Kidney (tissue), 14 donors: ENCODE data around the gene RASIP1. TPM values are rescaled to one million over a fixed set of nuclear protein-coding genes. Genes with fewer than 3 reads are reported as not detected.

ENCODE experiments used
- DNase-seq, 5 donors: peaks; one replicate each; pipeline ENCODE4 v3.0.0-alpha.2; 2013 to 2020
- FAIRE-seq: peaks from 2 replicates; lab custom pipeline; 2012; peaks lifted over from hg19 to GRCh38; lab: Jason Lieb, UNC
- H3K27ac ChIP-seq, 2 donors: one replicate each; pipeline ENCODE4 v1.7.0; 2013; ENCODE audit warnings: low read depth in 2 of 2, low read length in 2 of 2, inconsistent platforms in 1 of 2
- H3K27me3 ChIP-seq: one replicate; pipeline ENCODE4 v1.7.1; 2013; ENCODE audit warnings: low read length, inconsistent platforms; ENCODE audit not compliant: control insufficient read depth, insufficient read depth
- H3K36me3 ChIP-seq, 3 donors: one replicate each; pipeline versions ENCODE4 v1.7.0 to v1.7.1; 2013; ENCODE audit warnings: low read length in 3 of 3, control low read depth in 1 of 3, inconsistent platforms in 1 of 3; ENCODE audit not compliant: insufficient read depth in 3 of 3, control insufficient read depth in 2 of 3
- H3K4me1 ChIP-seq, 3 donors: one replicate each; pipeline versions ENCODE4 v1.7.0 to v1.7.1; 2013; ENCODE audit warnings: low read length in 3 of 3, inconsistent platforms in 1 of 3, low read depth in 1 of 3; ENCODE audit not compliant: control insufficient read depth in 2 of 3, insufficient read depth in 2 of 3
- H3K4me3 ChIP-seq, 3 donors: one replicate each; pipeline versions ENCODE4 v1.7.0 to v1.8.1; 2013; ENCODE audit warnings: low read length in 3 of 3, control low read depth in 1 of 3, inconsistent platforms in 1 of 3
- H3K9ac ChIP-seq, 3 donors: one replicate each; pipeline versions ENCODE4 v1.7.0 to v1.7.1; 2013; ENCODE audit warnings: low read length in 3 of 3, control low read depth in 1 of 3, inconsistent platforms in 1 of 3
- H3K9me3 ChIP-seq, 3 donors: one replicate each; pipeline versions ENCODE4 v1.7.0 to v1.7.1; 2013; ENCODE audit warnings: low read length in 3 of 3, control low read depth in 1 of 3, inconsistent platforms in 1 of 3; ENCODE audit not compliant: control insufficient read depth in 2 of 3, insufficient read depth in 1 of 3
- CTCF ChIP-seq: IDR thresholded peaks from 3 replicates; pipeline ENCODE4 v1.5.1; 2012; ENCODE audit warnings: mild to moderate bottlenecking, moderate library complexity, borderline replicate concordance; ENCODE audit not compliant: insufficient read depth; ENCODE audit errors: extremely low read depth
- intact Hi-C: fragments of 100-400 bp; cut with DNase I; formaldehyde crosslinking; loops from one replicate; pipeline ENCODE4 v1.11.1; 2022
- polyA plus RNA-seq: library from polyadenylated mRNA; stranded (reverse); fragments of 350-450 nt; fragmentation: Illumina TruSeq; extraction: RNeasy Lipid Tissue Mini Kit (QIAGEN cat#74804); gene quantifications from one replicate; pipeline ENCODE4 v1.2.3, GENCODE V29; 2014; ENCODE audit warnings: low read depth, low replicate concordance; ENCODE audit not compliant: insufficient read depth
- total RNA-seq: library from RNA; stranded (reverse); fragmentation: NEBNext Ultra II Directional; extraction: Animal tissue kit (Norgen Biotek cat#: 25700); gene quantifications from one replicate; pipeline ENCODE4 v1.2.1, GENCODE V29; 2021
- donor health status: control.
- donor health status: control.
- donor health status: control.
- donor health status: control.
- donor health status: control.
- donor health status: DM: yes; HTN: yes; CAD: no.
- donor health status: Normal renal cell carcinoma (clear cell type).

The RASIP1 gene
- total and polyA plus RNA-seq, 2 donors from 2014 or later = 13.6 to 23.3 TPM

- no peaks in the 10 kb centered on the region for H3K36me3 ChIP-seq
- H3K4me1 ChIP-seq = peaks cover 0 to 4% (median 0%) of the 10 kb centered on the region in 3 donors
- DNase-seq (no peak), FAIRE-seq (no peak)
- H3K9ac ChIP-seq = no peak overlapping the region
- H3K4me3 ChIP-seq = no peak overlapping the region
- intact Hi-C loops = no loop called here
- TF ChIP-seq CTCF = no peak
- peak overlapping the region in 1 of 2 donors; percentile 5 for H3K27ac ChIP-seq
- H3K27me3 ChIP-seq = no peaks in the 10 kb centered on the region
- H3K9me3 ChIP-seq = no peaks in the 10 kb centered on the region
Measured at GRCh38 chr19:48674216-48674809, 66.1 kb downstream of the RASIP1 start.

GRCh38 chr19:48673436-48674100, 66.8 kb downstream of the RASIP1 start:
- Histone ChIP-seq H3K4me3 (no peak overlapping the region), H3K9me3 (no peaks in the 10 kb centered on the region), H3K4me1 (peaks cover 0 to 4% (median 0%) of the 10 kb centered on the region in 3 donors), H3K9ac (no peak overlapping the region), H3K36me3 (no peaks in the 10 kb centered on the region), H3K27me3 (no peaks in the 10 kb centered on the region), H3K27ac (no peak overlapping the region)
- TF ChIP-seq CTCF = no peak
- intact Hi-C loops = no loop called here
- DNase-seq (no peak), FAIRE-seq (no peak)

GRCh38 chr19:48672994-48673393, 67.4 kb downstream of the RASIP1 start, which contains the start of gene NTN5:
NTN5 (minus strand) TSS chr19:48673017; CDS start chr19:48670986, 2,031 bp downstream.
- H3K27me3 ChIP-seq = no peaks in the 10 kb centered on the region
- DNase-seq (no peak), FAIRE-seq (no peak)
- no peak for TF ChIP-seq CTCF
- no peak within 1 kb of the TSS for H3K27ac ChIP-seq
- no peaks in the 10 kb centered on the region for H3K9me3 ChIP-seq
- no peaks in the 10 kb centered on the region for H3K36me3 ChIP-seq
- peaks cover 0 to 4% (median 0%) of the 10 kb centered on the region in 3 donors for H3K4me1 ChIP-seq
- intact Hi-C loops = no loop called here
- no peak within 1 kb of the TSS for H3K4me3 ChIP-seq
- H3K9ac ChIP-seq = no peak within 1 kb of the TSS
